NT2/D1 (cell line): Measurements from ENCODE around the gene AK1.
A peak's percentile ranks its signal among the peaks of the same experiment; 100 is the strongest.

ENCODE experiments used
- DNase-seq: peaks from one replicate; pipeline ENCODE4 v3.0.0-alpha.2; 2011; ENCODE audit warnings: low read depth, low spot score
- H3K27me3 ChIP-seq: 2 replicates; pipeline ENCODE4 v1.6.0; 2011; ENCODE audit warnings: mild to moderate bottlenecking; ENCODE audit not compliant: insufficient read length, insufficient read depth
- H3K36me3 ChIP-seq: 2 replicates; pipeline ENCODE4 v1.6.1; 2011; ENCODE audit warnings: mild to moderate bottlenecking, low read length, mixed read lengths; ENCODE audit not compliant: insufficient read depth, insufficient read length
- H3K4me1 ChIP-seq: 2 replicates; pipeline ENCODE4 v1.5.1; 2011; ENCODE audit not compliant: insufficient read depth, insufficient read length
- H3K4me3 ChIP-seq: 2 replicates; pipeline ENCODE4 v1.5.1; 2011; ENCODE audit warnings: low read depth; ENCODE audit not compliant: insufficient read length
- H3K9ac ChIP-seq: 2 replicates; pipeline ENCODE4 v1.6.0; 2011; ENCODE audit warnings: low read depth; ENCODE audit not compliant: insufficient read length
- H3K9me3 ChIP-seq: 2 replicates; pipeline ENCODE4 v1.5.1; 2011; ENCODE audit warnings: mild to moderate bottlenecking, low read length; ENCODE audit not compliant: insufficient read depth
- SUZ12 ChIP-seq: IDR thresholded peaks from 2 replicates; pipeline ENCODE4 v1.6.1; 2011; ENCODE audit not compliant: insufficient read length, insufficient read depth; ENCODE audit errors: extremely low read depth
- YY1 ChIP-seq: IDR thresholded peaks from 2 replicates; pipeline ENCODE4 v1.6.1; 2011; ENCODE audit not compliant: insufficient read length, insufficient read depth
- ZNF274 ChIP-seq: IDR thresholded peaks from 2 replicates; pipeline ENCODE4 v1.6.1; 2011; ENCODE audit warnings: mild to moderate bottlenecking, low read depth, low read length

Gene AK1

DNA sequence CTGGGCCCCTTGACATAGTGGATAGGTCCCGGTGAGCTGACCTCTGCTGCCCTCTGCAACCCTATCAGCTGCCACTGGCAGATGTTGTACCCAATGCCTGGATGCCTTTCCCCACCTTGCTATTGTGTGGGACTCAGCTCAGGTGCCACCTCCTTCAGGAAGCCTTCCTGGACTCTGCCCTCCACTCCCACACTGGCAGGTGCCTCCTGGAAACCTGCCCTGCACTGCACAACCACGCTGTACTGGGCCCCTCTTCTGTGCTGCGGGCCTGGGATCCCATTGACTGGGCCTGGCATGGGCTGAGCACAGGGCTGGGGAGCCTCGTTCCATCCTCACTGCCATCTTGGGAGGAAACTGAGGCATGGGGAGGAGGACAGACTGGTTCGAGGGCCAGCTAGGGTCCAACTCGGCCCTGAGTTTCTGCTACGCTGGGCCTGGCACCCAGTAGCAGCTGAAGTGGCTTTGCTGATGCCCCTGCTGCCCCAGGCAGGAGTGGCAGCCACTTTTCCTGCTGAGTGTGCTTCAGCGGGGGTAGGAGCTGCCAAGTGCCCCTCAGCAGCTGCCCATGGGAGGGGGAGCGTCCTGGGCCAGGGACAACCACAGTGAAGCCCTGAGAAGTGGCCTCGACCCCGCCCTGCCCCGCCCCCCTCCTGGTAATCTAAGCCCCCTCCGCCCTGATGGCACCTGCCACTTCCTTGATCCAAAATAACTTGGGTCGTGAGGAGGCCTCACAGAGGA, 1.3 kb downstream of the AK1 start:
- DNase-seq, result no peak
- Histone ChIP-seq H3K27me3 (no peaks in the 10 kb centered on the region), H3K9ac (no peak overlapping the region), H3K4me3 (no peak overlapping the region), H3K36me3 (peaks cover 33% of the 10 kb centered on the region), H3K9me3 (no peaks in the 10 kb centered on the region), H3K4me1 (peaks cover 33% of the 10 kb centered on the region)
- TF ChIP-seq YY1 (no peak), ZNF274 (no peak), SUZ12 (no peak)

DNA sequence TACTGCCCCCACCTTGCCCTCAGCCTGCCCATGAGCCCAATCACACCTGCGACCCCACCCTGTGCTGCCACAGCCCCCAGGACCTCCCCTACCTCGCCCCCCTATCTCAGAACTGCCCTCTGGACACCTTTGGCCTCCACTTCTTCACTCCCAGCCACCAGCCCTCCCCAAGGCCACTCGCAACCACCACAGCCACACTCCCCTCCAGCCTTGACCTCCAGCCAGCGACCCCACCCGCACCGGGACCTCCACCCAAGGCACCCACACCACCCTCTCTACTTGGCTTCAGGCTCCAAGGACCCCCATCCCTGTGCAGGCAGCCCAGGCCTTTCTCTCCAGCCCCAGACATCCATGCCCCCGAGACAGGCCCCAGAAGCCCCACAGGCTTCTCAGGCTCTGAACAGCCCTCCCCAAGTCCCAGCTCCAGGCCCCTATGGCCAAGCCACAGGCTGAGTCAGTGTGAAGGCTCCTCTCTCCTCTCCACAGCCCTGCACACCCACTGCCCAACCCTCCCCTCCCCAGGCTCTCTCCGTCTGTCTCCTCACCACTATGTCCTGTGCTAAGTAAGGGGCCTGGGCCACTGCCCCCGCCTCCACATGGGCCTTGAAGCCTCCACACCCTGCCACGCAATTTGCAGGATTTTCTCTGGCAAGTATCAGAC, 2.0 kb downstream of the AK1 start:
- no peak for DNase-seq
- no peaks in the 10 kb centered on the region for H3K27me3 ChIP-seq
- TF ChIP-seq SUZ12, result no peak
- TF ChIP-seq YY1, result no peak
- peak overlapping the region; percentile 50 for H3K9ac ChIP-seq
- no peaks in the 10 kb centered on the region for H3K9me3 ChIP-seq
- H3K36me3 ChIP-seq, result peaks cover 38% of the 10 kb centered on the region
- peaks cover 33% of the 10 kb centered on the region for H3K4me1 ChIP-seq
- no peak overlapping the region for H3K4me3 ChIP-seq

DNA sequence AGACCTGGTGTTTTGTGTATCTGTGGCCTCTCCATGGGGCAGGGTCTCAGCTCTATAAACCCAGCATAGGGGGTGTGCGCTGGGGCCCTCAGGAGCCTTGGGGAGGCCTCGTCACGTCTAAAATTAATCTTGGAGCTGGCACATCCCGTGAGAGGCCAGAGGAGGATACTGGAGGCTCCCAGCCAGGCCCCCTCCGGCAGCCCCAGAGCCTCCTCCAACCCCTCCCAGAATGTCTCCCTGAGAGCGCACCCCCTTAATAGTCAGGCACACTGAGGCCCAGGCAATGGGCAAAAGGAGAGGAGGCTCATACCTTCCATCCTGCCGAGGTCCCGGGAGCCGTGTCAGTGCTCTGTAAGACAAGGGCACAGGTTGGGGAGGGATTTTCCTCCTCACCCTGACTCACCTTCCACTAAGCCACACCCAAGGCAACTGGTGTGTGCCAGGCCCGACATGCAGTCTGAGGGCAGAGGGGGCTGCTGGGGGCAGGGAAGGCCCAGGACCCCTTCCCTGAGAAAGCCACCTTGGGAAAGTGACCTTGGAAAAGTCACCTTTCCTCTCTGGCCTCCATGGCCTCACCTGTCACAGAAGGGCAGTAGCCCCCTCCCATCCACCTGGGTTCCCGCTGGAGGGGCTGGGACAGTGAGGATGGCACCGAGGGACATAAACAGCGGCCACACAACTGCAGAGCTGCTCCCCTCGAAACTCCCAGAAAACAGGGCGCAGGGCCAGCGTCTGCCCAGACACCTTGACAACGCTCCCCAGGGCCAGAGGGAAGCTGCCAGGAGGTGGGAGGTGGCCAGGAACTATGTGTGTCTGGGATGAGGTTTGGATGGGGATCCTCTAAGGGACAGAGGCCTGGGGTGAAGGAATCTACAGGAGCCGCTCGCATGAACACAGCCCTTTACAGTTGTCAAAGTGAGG, 2.9 kb downstream of the AK1 start:
- no peak for DNase-seq
- H3K36me3 ChIP-seq, result peaks cover 38% of the 10 kb centered on the region
- H3K9me3 ChIP-seq, result no peaks in the 10 kb centered on the region
- H3K4me1 ChIP-seq, result peaks cover 34% of the 10 kb centered on the region
- TF ChIP-seq SUZ12 (no peak), ZNF274 (no peak), YY1 (no peak)
- H3K27me3 ChIP-seq, result no peaks in the 10 kb centered on the region
- no peak overlapping the region for H3K4me3 ChIP-seq
- H3K9ac ChIP-seq, result no peak overlapping the region

DNA sequence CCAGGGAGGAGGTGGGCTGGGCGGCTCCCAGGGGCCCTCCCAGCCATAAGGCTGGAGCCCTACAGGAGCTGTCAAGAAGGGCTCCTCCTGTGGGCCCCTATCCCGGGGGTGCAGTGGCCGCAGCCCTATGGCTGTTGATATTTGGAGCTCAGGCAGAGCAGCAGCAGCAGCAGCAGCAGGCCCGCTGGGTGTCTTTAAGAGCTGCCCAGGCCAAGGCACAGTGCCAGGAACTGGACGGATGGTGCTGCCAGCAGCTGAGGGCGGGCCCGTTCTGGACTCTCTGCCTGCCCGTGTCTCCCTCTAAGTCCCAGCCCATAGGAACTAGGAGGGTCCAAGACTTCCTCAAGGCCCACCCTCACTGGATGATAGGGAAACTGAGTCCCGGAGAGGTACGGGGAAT, 3.6 kb downstream of the AK1 start:
- Histone ChIP-seq H3K4me1 (peaks cover 39% of the 10 kb centered on the region), H3K27me3 (no peaks in the 10 kb centered on the region), H3K9ac (no peak overlapping the region), H3K4me3 (no peak overlapping the region), H3K36me3 (peaks cover 38% of the 10 kb centered on the region), H3K9me3 (no peaks in the 10 kb centered on the region)
- TF ChIP-seq SUZ12, result no peak
- DNase-seq, result no peak

DNA sequence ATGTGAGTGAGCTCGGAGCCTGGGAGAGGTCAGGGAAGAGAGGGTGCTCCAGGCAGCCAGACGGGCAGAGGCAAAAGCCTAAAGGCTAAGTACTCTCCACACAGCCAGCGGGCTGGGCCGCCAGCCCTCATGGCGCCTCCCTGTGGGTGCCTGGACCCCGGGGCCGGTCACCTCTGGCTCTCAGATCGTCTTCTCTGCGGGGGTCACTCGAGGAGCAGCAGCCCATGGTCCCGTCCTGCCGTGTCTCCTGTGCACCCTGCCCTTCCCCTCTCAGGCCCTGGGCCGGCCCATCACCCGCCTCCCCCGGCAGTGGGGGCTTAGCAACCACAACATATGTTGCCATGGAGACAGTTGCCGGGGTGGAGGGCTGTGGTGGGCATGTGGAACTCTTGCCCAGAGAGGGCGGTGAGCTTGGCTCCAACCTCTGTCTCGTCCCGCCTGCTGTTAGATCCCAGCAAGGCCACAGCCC, 4.2 kb downstream of the AK1 start:
- H3K4me3 ChIP-seq, result no peak overlapping the region
- H3K9ac ChIP-seq, result peak overlapping the region; percentile 39
- peaks cover 40% of the 10 kb centered on the region for H3K36me3 ChIP-seq
- no peak for DNase-seq
- peaks cover 39% of the 10 kb centered on the region for H3K4me1 ChIP-seq
- no peaks in the 10 kb centered on the region for H3K9me3 ChIP-seq
- no peaks in the 10 kb centered on the region for H3K27me3 ChIP-seq
- no peak for TF ChIP-seq ZNF274

DNA sequence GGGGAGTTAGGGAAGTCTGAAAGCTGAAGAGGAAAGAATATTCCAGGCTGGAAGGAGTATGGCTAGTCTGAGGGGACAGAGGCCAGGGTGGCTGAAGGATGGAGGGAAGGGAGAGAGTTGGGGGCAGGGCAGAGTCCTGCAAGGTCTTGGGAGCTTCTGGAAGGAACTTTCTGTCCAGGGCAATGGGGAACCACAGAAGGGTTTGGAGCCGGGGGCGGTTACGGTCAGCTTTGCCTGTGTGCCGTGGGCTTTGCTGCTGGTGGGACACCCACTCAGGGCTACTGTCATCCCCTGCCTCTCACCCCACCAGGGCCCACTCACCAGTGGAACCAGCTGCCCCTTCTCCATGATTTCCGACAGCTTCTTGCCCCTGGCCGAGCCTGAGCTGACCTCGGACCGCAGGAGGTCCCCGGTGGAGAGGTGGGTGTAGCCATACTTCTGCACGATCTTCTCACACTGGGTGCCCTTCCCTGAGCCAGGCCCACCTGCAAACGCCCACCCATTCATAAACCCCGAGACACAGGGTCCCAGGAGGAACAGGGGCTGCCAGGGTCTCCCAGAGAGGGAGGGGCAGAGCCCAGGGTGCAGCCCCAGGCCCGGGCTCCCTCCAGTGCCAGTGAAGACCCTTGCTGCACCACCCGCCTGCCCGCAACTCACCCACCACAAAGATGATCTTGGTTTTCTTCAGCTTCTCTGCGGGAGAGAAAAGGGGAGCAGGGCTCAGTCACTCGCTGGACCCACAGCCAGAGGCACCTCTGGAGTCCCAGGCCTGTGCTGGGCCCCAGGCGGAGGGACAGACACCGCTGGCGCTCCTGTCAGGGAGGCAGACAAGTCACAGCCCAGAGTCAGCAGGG, 4.9 kb downstream of the AK1 start:
- peaks cover 41% of the 10 kb centered on the region for H3K4me1 ChIP-seq
- no peaks in the 10 kb centered on the region for H3K27me3 ChIP-seq
- H3K4me3 ChIP-seq, result no peak overlapping the region
- DNase-seq, result no peak
- H3K9me3 ChIP-seq, result no peaks in the 10 kb centered on the region
- peaks cover 47% of the 10 kb centered on the region for H3K36me3 ChIP-seq
- TF ChIP-seq SUZ12 (no peak), YY1 (no peak), ZNF274 (no peak)
- H3K9ac ChIP-seq, result peak overlapping the region; percentile 39

DNA sequence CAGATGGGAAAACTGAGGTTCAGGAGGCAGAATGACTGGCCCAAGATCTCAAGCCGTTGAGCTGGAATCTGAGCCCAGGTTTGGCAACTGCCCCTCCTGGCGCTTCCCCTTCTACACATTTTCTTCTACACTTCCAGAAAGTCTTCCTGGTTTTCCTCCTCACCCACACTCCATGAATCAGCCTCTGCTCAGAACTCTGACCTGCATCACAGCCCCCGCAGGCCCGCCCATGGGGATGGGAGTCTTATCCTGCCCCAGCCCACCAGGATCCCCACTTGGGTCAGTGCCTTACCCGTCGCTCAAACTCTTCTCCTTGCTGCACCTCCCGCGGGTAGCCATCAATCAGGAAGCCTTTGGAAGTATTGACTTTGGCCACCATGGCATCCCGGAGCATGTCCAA, 5.9 kb downstream of the AK1 start:
- Histone ChIP-seq H3K9me3 (no peaks in the 10 kb centered on the region), H3K4me1 (peaks cover 39% of the 10 kb centered on the region), H3K4me3 (no peak overlapping the region), H3K9ac (no peak overlapping the region), H3K36me3 (peaks cover 55% of the 10 kb centered on the region), H3K27me3 (no peaks in the 10 kb centered on the region)
- TF ChIP-seq SUZ12, result no peak
- no peak for TF ChIP-seq YY1
- TF ChIP-seq ZNF274, result no peak
- DNase-seq, result no peak
